GM06990 (cell line): Measurements from ENCODE around the gene INSIG2.

ENCODE experiments used
- DNase-seq: peaks from one replicate; pipeline ENCODE4 v3.0.0-alpha.2; 2011; ENCODE audit not compliant: insufficient read length; ENCODE audit errors: extremely low read depth
- H3K27me3 ChIP-seq: replicated peaks from 2 replicates; pipeline ENCODE4 v1.6.0; 2011; ENCODE audit warnings: low read length; ENCODE audit not compliant: control insufficient read depth, insufficient read depth
- H3K36me3 ChIP-seq: 2 replicates; pipeline ENCODE4 v1.5.1; 2011; ENCODE audit warnings: low read length; ENCODE audit not compliant: control insufficient read depth, insufficient read depth
- H3K4me3 ChIP-seq: replicated peaks from 2 replicates; pipeline ENCODE4 v1.5.1; 2011; ENCODE audit warnings: low read depth, mild to moderate bottlenecking, control low read depth, low read length
- TF ChIP-seq, protein P1 (sequence below): IDR thresholded peaks from 2 replicates; pipeline ENCODE4 v1.5.1; 2011; ENCODE audit warnings: low read length, control low read depth, mild to moderate bottlenecking, inconsistent platforms; ENCODE audit not compliant: insufficient read depth, poor library complexity, severe bottlenecking

INSIG2 gene

DNA sequence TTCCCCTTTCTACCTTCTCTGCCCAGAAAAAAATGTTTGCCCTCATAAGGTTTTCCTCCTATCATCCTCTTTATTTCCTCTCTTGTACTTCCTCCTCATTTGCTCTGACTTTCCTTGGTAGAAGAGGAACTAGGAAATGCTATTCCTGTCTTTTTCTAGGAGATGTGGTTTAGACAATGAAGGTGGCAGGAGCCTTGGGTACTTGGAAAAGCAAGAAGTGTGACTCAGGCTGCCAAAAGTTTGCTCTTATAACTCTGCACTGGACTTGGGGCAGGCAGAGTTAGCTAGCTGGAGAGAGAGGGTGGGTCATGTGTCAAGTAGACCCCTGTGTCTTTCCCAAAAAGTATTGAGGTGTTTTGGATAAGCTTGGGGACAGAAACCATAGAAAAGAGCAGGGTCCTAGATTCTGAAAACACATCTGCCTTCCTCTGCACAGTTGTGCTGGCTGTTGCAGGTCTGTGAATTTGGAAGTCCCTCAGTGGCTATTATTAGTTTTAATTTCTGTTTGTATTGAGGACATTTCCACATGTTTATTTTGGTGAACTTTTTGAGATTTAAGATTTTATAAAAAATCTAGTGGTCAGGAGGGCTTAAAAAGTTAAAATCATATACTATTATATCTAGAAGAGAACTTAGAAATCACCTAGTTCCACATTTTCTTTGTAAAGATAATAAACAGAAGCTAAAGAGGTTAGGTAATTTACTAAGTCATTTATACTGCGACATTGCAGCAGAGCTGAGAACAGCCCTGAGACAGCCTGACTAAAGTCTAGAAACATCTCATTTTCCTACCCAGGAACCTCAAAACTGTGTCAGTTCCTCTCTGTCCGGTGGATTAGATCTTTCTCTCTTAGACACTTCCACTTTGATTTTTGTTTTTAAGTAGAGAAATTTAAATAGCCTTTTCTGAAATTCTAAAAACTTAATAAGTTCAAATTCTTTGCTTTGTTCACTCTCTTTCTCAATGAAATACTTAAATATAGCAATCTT lies 16.0 kb downstream of the INSIG2 start:
- Histone ChIP-seq H3K4me3 (peak overlapping the region; percentile 46; the same call in 1 of the 2 replicates), H3K36me3 (no peaks in the 10 kb centered on the region; the same call in none of the 2 replicates)

GRCh38 chr2:118105497-118105896 lies 17.2 kb downstream of the INSIG2 start:
- TF ChIP-seq, protein P1, sequence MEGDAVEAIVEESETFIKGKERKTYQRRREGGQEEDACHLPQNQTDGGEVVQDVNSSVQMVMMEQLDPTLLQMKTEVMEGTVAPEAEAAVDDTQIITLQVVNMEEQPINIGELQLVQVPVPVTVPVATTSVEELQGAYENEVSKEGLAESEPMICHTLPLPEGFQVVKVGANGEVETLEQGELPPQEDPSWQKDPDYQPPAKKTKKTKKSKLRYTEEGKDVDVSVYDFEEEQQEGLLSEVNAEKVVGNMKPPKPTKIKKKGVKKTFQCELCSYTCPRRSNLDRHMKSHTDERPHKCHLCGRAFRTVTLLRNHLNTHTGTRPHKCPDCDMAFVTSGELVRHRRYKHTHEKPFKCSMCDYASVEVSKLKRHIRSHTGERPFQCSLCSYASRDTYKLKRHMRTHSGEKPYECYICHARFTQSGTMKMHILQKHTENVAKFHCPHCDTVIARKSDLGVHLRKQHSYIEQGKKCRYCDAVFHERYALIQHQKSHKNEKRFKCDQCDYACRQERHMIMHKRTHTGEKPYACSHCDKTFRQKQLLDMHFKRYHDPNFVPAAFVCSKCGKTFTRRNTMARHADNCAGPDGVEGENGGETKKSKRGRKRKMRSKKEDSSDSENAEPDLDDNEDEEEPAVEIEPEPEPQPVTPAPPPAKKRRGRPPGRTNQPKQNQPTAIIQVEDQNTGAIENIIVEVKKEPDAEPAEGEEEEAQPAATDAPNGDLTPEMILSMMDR, result no peak
- DNase-seq, result no peak
- Histone ChIP-seq H3K36me3 (no peaks in the 10 kb centered on the region; the same call in none of the 2 replicates), H3K27me3 (no peaks in the 10 kb centered on the region), H3K4me3 (no peak overlapping the region)

More for the DNA sequence above, 16.0 kb downstream of the INSIG2 start:
- TF ChIP-seq, protein P1, result no peak
- DNase-seq, result peak; percentile 51
- H3K27me3 ChIP-seq, result no peaks in the 10 kb centered on the region

GRCh38 chr2:118106926-118107325 lies 18.7 kb downstream of the INSIG2 start:
- TF ChIP-seq, protein P1, result no peak
- DNase-seq, result no peak
- Histone ChIP-seq H3K27me3 (no peaks in the 10 kb centered on the region), H3K36me3 (no peaks in the 10 kb centered on the region; the same call in 1 of the 2 replicates), H3K4me3 (no peak overlapping the region)

- Histone ChIP-seq H3K4me3 (no peak overlapping the region), H3K36me3 (no peaks in the 10 kb centered on the region; the same call in 1 of the 2 replicates), H3K27me3 (no peaks in the 10 kb centered on the region)
- DNase-seq, result no peak
- TF ChIP-seq, protein P1, result no peak
Measured at GRCh38 chr2:118110310-118110709, 22.0 kb downstream of the INSIG2 start.

DNA sequence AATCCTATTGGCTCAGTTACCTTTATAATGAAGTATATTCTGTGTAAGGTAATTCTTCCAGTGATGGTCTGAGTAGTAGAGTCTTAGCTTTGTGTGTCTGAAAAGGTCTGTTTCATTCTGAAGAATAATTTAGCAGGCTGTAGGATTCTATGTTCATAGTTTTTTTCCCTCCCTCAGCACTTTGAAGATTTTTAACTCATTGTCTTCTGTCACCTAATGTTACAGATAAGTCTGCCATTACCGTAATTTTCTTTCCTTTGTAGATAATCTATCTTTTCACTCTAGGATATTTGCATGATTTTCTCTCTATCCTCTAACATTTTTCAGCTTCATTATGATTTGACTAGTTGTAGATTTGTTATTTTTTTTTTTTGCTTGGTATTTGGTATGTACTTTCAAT lies 22.7 kb downstream of the INSIG2 start:
- no peaks in the 10 kb centered on the region; the same call in 1 of the 2 replicates for H3K36me3 ChIP-seq
- H3K27me3 ChIP-seq, result no peaks in the 10 kb centered on the region
- TF ChIP-seq, protein P1, result no peak
- no peak overlapping the region for H3K4me3 ChIP-seq
- DNase-seq, result no peak
